Right forelimb (tissue), 1 donor: ENCODE measurements around the gene BTN2A1.
"Not testable (repeated sequence)": the region's sequence is repeated elsewhere in the genome, so short reads cannot be mapped to it uniquely, and the experiment has no call there.

ENCODE experiments used
- DNase-seq: peaks from one replicate; pipeline ENCODE4 v3.0.0-alpha.2; 2018

The BTN2A1 gene

DNA sequence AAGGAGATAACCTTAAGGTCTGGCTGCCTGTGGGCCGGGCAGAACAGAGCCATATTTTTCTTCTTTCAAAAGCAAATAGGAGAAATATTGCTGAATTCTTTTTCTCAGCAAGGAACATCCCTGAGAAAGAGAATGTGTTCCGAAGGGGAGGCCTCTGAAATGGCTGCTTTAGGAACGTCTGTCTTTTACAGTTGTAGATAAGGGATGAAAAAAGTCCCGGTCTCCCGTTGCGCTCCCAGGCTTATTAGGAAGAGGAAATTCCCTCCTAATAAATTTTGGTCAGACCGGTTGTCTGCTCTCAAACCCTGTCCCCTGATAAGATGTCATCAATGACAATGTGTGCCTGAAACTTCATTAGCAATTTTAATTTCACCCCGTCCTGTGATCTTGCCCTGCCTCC, 24.1 kb upstream of the BTN2A1 start:
- DNase-seq = not testable (repeated sequence)

DNA sequence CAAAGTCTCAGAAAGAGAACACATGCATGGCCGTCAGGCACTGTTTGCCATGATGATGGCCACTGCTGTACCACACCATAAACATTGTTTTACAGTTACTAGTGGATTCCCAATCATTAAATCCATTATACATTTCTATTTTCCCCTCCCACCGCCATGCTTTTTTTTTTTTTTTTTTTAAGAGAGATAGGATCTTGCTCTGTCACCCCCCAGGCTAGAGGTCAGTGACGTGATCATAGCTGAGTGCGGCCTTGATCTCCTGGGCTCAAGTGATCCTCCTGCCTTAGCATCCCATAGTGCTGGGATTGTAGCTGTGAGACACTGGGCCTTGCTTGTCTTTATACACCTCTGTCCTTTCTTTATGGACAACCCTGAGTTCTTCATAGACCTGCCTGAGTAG, 21.7 kb upstream of the BTN2A1 start:
- no peak for DNase-seq

DNA sequence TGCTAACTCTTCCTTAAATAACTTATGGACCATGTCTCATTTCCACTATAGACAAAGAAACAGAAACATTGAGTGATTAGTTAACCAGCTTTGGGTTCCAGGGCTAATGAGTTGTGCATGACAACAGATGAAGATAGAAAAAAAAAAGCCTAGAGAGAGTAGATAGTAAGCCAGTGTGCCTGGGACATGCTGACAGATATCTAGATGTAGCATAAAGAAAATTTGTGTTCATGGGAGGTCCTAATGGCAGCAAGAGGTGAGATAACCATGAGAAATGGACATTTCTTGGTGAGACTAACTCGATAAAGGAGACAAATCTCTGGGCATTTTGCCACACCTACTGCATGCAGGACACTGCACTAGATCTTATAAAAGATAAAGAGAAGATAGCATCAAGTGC, 20.2 kb upstream of the BTN2A1 start:
- no peak for DNase-seq

DNA sequence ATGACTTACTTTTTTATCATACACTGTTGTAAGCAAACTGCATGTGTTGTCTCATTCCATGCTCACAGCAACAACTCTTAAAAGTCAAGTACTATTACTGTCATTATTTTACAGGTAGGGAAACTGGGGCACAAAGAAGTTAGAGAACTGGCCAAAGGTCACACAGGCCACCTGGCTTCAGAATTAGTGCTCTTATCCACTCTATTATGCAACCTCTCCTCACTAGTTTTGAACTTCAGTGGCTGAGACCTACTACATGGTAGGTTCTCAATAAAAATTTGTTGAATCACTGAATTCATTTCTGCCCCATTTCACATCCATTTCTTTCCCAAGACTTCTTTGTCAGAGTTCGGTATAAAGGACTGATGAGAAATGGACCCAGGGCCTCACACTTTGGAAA, 19.8 kb upstream of the BTN2A1 start:
- DNase-seq = no peak

DNA sequence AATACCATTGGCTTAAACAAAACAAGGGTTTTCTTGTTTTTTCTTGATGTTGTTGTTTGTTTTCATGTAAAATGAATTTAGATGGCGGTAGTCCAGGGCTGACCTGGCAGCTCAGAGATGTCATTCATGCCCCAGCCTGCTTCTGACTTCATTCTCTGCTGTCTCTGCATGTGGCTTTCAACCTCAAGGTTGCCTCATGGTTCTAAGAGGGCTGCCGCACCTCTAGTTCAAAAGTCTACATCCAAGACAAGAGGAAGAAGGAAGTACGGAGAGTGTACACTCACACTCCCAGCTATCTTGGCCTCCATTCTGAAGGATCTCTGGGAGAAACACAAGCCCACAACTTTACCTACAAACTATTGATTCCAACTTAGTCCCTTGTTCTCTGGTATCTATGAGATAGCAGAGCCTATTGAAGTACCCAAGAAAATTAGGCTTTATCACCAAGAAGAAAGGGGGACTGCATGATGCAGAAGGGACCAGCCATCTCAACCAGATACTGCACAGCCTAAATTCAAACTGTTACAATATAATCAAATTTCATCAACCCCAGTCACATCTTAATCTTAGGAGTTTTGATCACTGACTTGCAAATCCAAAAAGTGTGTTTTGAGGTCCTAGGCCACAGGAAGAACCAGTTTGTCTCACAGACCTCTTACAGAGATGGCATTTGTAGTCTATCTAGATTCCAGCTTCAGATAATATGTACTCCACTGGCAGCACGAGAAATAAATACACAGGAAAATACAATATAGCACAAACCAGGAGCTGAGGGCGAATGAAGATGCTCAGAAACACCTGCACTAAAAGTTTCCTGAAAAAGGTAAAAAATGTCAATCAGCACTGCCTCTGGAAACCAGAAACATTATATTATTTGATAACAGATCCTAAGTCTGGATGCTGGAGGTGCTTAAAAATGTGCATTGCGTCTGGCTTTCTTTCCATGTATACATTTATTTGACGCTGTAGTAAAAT, 18.3 kb upstream of the BTN2A1 start:
- no peak for DNase-seq

DNA sequence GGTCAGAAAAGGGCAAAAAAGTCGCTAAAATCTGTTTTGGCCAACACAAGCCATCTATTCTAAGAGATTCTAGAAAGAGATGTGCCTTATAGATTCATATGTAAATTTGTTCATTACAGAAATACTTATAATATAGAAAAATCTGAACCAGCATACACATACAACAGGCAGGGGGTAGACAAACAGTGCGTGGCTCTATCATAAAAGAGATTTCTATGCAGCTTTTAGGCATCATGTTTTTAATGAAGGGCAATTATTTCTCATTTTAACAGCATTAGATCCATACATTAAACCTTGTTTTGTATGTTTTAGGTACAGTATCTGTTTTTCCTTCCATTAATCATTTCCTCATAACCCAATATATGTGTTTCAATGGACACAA, 16.8 kb upstream of the BTN2A1 start:
- DNase-seq = no peak

DNA sequence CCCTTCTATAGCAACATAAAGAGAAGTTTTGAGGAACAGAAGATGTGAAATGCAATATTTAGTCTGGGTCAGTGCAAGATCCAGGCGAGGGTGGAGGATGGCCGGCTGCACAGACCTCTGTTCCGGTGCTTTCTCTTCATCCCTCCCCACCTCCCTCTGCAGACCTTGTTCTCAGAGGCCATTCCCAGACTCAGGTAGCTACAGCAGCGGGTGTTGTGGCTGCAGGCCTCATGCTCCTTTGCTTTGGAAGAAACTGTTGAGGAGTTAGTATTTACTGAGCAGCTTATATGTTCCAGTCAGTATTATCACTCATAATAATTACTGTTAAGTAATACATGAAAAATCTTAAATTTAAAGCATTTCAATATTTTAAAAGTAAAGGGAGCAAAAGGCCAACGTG, 15.8 kb upstream of the BTN2A1 start:
- DNase-seq = no peak

DNA sequence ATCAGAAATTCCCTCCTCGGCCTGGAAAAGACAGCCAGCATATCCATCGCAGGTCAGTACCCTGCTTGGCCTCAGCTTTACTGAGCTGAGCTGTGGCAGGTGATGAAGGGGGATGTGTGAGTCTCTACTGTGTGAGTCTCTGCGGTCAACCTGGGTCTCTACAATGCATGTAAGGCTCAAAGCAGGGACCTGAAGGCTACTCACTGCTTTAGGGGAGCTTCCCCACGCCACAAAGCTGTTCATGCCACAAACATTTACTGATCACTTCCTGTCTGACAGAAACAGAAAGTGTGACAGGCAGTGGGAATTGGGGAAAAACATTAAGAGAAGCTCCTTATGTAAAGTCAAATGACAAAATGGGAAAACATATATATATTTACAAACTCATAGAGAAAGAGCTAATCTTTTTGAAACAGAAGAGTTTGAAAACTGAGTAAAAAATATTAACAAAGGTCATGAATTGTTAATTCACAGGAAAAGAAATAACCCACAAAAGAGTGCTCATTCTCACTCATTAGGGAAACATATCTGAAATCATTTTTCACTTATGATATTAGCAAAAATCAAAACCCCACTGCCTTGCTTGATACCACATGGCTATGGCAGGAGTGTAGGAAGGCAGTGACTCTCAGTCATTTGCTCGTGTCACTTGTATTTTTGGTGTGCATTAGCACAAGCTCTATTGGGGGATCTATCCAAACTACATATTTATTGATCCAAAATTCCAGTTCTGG, 11.7 kb upstream of the BTN2A1 start:
- DNase-seq = no peak

DNA sequence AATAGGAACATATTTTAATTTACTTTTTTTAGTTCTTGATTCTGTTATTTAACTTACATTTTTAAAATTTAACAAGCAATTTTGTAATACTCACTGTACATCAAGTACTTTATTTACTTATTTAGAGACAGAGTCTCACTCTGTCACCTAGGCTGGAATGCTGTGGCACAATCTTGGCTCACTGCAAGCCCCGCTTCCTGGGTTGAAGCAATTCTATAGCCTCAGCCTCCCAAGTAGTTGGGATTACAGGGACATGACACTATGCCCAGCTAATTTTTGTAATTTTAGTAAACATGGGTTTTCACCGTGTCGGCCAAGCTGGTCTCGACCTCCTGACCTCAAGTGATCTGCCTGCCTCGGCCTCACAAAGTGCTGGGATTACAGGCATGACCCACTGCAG, 10.5 kb upstream of the BTN2A1 start:
- DNase-seq = no peak

DNA sequence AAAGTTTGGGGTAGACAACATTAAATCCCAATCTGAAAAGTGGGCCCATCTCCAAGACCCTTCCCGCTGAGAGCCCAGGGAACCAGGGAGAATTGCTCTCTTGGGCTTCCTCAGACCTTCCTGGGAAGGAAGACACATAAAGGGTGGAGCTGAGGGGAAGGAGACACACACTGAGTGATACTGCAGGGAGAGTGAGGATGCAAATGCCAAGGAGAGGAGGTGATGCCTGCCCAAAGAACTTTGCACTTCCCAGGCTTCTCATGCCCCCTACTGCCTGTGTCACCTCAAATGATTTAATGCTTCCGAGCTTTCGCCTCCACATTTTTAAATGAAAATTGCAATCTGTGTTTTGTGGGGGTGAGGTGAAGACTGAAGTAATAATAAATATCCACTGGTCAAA, 7.5 kb upstream of the BTN2A1 start:
- DNase-seq = no peak

DNA sequence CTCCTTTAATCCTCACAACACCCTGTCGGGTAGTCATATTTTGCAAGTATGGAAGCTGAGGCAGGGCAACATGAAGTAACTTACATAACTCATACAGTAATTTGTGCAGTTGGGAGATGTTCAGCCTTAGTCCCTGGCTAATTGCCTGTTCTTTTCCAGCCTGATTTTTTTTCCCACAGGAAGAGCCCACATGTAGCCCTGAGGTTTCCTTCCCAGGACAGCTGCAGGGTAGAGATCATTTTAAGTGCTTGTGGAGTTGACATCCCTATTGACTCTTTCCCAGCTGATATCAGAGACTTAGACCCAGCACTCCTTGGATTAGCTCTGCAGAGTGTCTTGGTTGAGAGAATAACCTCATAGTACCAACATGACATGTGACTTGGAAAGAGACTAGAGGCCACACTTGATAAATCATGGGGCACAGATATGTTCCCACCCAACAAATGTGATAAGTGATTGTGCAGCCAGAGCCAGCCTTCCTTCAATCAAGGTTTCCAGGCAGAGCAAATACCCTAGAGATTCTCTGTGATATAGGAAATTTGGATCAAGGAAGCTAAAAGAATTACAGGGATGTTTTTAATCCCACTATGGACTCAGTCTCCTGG, 5.0 kb upstream of the BTN2A1 start:
- no peak for DNase-seq

DNA sequence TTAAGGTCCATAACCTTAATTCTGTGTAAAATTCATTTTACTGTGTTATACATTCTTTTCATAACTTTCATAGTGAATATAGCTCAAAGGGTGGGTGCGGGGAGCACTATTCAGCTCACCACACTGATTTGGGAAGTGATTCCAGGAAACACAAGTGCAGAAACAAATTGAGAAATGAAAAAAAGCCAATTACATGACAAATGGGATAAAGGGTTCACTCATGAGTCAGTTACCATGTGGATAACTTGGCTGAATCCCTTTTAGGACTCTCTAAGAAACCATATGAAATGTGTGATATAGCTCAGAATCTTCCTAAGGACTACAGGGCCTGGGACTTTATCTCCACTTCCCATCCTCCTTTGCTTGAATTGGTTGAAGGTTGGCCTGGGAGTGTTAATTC, 3.1 kb upstream of the BTN2A1 start:
- no peak for DNase-seq

DNA sequence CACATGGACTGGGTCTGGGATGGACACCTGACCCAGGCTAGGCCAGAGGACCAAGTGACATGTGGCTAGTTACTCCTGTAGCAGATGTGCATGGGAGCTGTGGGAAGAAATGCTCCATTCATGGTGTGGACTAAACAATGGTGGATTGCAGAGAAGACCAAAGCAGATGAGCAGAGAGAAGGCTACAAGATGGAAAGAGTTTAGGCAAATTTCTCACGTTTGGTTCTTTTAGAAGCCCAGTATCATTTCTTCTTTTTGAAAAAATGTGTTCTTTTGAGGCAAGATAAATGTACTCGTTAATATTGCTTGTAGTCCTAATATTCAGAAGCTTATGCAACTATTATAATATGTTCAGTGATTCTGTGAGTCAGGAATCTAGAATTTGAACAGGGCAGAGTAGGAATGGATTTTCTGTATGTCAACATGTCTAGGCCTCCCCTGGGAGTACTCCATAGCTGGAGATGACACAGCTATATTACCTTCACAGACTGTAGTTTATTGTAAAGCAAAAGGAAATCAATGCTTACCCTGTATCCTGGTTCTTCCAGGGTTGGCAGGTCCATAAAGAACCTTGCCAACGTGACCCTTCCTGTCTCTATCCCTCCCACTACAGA, 2.3 kb upstream of the BTN2A1 start:
- DNase-seq = no peak

DNA sequence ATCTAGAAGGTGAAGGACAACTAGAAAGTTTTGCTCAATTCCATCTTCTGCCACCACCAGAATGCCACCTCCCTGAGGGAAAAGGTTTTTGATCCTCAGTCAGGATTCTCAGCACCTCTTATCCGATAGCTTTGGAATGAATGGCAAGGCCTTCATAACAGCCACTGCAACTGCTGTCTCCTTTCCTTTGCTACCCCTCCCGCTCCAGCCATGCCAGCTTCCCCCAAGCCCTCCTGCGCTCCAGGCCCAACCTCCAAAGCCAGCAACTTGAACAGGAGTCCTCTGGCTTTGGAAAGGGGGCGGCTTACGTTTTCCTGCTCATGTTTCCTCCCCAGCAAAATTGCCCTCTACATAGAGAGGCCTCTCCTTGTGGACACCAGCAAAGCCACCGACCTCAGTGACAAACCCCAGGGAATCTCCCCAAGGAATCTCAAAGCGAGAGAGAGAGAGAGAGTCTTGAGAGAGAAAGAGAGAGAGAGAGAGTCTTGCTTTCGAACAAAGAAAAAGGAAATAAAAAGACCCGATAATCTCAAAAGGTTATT, 420 bp upstream of the BTN2A1 start:
- DNase-seq = peak; percentile 82

DNA sequence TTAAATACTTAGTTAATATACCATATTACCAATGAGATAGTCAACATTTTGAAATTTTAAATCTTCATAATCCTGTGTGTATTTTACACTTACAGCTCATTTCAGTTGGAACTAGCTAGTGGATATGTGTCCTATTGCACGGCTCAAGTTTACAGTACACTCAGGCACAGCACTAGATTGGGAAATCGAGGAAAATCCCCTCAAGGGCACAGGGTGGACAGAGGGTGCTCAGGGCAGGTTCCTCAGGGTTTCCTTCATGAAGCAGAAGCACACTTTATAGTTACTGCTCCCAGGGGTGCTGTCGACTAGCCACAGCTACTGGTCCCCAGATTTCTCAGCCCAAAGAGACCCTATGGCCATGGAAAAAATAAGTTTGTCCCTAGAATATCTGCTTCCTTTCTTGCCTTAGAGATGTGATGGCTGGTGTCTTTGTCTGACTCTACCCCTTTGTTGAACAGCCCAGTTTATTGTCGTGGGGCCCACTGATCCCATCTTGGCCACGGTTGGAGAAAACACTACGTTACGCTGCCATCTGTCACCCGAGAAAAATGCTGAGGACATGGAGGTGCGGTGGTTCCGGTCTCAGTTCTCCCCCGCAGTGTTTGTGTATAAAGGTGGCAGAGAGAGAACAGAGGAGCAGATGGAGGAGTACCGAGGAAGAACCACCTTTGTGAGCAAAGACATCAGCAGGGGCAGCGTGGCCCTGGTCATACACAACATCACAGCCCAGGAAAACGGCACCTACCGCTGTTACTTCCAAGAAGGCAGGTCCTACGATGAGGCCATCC, 1.5 kb downstream of the BTN2A1 start:
- DNase-seq = no peak

DNA sequence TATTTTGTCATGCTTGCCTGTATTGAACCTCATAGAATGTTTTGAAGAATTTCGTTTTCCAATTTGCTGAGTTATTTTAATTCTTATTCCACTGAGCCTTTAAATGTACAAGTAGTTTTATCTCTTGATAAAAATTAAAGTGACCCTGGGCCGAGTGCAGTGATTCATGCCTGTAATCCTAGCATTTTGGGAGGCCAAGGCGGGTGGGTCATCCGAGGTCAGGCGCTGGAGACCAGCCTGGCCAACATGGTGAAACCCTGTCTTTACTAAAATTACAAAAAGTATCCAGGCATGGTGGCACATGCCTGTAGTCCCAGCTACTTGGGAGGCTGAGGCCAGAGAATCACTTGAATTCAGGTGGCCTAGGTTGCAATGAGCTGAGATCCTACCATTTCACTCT, 3.6 kb downstream of the BTN2A1 start:
- DNase-seq = not testable (repeated sequence)

DNA sequence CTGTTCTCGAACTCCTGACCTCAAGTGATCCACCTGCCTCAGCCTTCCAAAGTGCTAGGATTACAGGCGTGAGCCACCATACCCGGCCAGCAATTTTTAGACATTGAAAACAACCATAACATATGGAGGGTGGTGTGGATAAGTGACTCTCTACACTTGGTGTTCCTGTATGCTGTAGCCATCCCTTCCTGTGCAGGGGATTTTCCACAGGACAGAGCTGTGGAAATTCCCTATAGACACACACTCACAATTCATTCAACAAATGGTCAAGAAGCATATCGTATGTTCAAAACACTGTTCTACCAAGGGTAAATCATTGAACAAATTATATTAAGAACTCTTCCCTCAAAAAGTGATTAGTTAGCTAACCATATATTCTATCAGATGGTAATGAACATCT, 6.3 kb downstream of the BTN2A1 start:
- DNase-seq = no peak

DNA sequence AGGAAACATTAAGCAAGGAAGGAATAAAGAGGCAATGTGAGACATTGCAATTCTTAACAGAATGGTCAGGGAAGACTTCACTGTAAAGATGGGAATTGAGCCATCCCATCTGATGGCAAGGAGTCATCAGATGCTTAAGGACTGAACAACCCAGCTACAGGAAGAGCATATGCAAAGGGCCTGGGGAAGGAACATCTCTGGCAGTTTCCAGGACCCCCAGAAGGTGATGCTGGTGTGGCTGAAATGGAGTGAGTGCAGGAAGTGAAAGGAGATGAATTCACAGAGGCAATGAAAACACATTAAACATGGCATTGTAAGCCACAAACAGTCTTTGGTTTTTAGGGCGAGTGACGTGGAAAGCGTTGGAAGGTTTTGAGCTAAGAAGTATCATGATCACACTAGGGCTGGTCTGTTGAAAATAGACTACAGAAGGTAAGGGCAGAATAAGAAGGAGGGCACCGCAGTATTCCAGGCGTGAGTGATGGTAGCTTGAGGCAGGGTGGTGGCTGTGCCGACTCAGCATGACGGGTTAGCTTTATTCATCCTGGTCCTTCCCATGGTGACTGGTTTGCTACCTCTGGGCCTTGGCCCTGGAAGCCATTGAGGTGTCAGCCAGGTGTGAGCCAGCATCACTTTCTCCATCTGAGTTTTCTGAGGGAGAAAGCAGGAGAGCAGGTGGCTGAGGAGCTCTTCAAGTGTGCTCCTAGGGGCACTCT, 6.8 kb downstream of the BTN2A1 start:
- DNase-seq = no peak

DNA sequence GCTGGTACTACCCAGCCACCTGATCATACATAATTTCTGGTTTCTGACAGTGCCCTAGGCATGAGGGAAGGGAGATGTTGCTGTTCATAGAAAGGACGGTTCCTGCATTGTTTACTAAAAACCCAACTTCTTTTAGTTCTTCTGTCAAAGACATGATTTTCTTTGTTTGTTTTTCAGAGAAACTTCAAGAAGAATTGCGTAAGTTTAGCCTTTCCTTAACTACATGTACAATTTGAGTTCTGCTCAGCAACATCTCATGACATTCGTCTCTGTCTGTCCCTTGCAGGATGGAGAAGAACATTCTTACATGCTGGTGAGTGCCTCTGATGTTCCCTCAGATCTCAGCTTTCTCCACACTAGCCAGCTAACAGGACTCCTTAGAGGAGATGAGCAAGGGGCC, 8.0 kb downstream of the BTN2A1 start:
- no peak for DNase-seq

DNA sequence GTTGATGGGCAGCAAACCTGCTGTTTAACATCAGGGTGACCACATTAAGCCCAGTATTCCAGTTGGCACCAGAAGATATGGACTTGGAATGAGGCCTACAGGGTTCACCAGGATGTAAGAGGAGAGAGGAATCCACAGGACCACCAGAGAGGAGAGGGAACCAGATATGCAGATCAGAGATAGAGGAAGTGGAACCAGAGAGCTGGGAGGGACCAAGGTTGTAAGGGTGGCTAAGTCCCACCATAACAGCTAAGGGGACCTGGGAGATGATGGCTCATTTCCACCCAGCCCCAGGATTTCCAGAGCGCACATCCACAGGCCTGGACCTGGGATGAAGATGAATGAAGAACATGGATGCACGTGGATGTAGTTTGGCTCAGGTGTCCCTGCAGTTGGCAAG, 11.1 kb downstream of the BTN2A1 start:
- no peak for DNase-seq

DNA sequence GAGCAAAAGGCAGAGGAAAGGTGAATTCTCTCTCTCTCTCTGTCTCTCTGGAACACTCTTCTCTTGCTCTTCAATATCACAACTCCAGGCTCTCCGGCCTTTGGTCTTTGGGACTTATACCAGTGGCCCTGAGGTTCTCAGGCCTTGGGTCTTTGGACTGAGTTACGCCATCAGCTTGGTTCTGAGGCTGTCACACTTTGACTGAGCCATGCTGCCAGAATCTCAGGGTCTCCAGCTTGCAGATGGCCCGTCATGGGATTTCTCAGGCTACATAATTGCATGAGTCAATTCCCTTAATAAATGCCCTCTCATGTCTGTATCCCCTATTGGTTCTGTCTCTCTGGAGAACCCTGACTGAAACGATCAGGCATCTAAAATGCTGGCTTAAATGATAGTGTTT, 12.9 kb downstream of the BTN2A1 start:
- no peak for DNase-seq

DNA sequence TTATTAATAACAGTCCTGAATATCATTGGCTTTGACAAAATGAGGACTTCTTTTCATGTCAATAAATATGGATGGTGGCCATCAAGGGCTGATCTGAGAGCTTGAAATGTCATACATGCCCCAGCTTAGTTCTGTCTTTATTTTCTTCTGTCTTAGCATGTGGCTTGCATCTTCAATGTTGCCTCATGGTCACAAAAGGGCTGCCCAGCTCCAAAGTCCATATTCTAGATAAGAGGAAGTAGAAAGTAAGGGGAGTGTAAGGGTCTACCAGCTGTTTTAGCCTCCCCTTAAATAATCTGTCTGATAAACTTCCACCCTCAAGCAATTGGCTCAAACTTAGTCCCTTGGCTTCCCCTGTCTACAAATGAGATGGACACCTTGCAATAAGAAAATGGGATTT, 14.2 kb downstream of the BTN2A1 start:
- no peak for DNase-seq
